SK-N-SH treated with all-trans-retinoic acid at 6 μM for 48 hours (cell line): ENCODE measurements around the gene DLG2.

Source experiments
- ARNTL ChIP-seq: fragments of 450-650 bp; formaldehyde crosslinking; IDR thresholded peaks from 2 replicates; pipeline ENCODE4 v1.5.0; 2020; ENCODE audit warnings: low read depth, mild to moderate bottlenecking, moderate library complexity, borderline replicate concordance
- CSDC2 ChIP-seq: fragments of 250-450 bp; sonication (Bioruptor Pico); IDR thresholded peaks from 2 replicates; pipeline ENCODE4 v1.5.0; 2020; ENCODE audit warnings: mild to moderate bottlenecking, moderate library complexity
- ESRRG ChIP-seq: fragments of 250-450 bp; sonication (Bioruptor Pico); IDR thresholded peaks from 2 replicates; pipeline ENCODE4 v1.6.1; 2021; ENCODE audit warnings: mild to moderate bottlenecking
- GLIS3 ChIP-seq: fragments of 250-450 bp; sonication (Bioruptor Pico); IDR thresholded peaks from 2 replicates; pipeline ENCODE4 v1.5.0; 2020; ENCODE audit warnings: mild to moderate bottlenecking, moderate library complexity
- ISL1 ChIP-seq: fragments of 250-450 bp; sonication (Bioruptor Pico); IDR thresholded peaks from 2 replicates; pipeline ENCODE4 v2.1.2; 2022; ENCODE audit warnings: mild to moderate bottlenecking, moderate library complexity
- RARB ChIP-seq: fragments of 250-450 bp; sonication (Bioruptor Pico); IDR thresholded peaks from 2 replicates; pipeline ENCODE4 v1.8.0; 2021; ENCODE audit warnings: mild to moderate bottlenecking, moderate library complexity
- SNAI2 ChIP-seq: fragments of 250-450 bp; sonication (Bioruptor Pico); IDR thresholded peaks from 2 replicates; pipeline ENCODE4 v1.5.0; 2020; ENCODE audit warnings: mild to moderate bottlenecking, moderate library complexity
- TCF4 ChIP-seq: fragments of 250-450 bp; sonication (Bioruptor Pico); IDR thresholded peaks from 2 replicates; pipeline ENCODE4 v1.8.0; 2021; ENCODE audit warnings: mild to moderate bottlenecking, moderate library complexity, borderline replicate concordance
- ZC3H10 ChIP-seq: fragments of 250-450 bp; sonication (Bioruptor Pico); IDR thresholded peaks from 2 replicates; pipeline ENCODE4 v1.5.1; 2021; ENCODE audit warnings: mild to moderate bottlenecking, moderate library complexity
- ZFP3 ChIP-seq: fragments of 250-450 bp; sonication (Bioruptor Pico); IDR thresholded peaks from 2 replicates; pipeline ENCODE4 v1.5.0; 2020; ENCODE audit warnings: mild to moderate bottlenecking, moderate library complexity
- ZNF565 ChIP-seq: fragments of 450-650 bp; formaldehyde crosslinking; conservative IDR thresholded peaks from 2 replicates; pipeline ENCODE4 v1.5.0; 2020; ENCODE audit warnings: low read depth, mild to moderate bottlenecking, moderate library complexity
- TF ChIP-seq, protein P1 (sequence below): fragments of 250-450 bp; sonication (Bioruptor Pico); IDR thresholded peaks from 2 replicates; pipeline ENCODE4 v1.5.1; 2020; ENCODE audit warnings: low read depth, mild to moderate bottlenecking, moderate library complexity

DNA sequence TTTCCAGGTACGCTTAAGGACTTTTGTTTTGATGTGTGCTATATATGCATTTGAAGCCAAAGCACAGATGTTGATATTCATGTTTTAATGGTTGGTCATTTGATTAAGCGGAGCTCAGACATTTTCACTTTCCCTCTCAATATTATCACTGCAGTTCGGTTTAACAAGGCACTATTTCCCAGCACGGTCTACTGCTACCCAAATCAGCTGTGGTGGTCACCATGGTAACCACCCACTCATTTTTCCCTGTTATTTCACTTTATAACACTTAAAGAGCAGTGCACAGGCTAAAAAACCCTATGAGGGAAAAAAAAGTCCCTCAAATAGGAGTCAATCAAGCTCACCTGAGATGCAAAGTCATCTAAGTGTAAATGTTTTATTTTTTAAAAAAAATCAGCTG is 1901.4 kb downstream of the DLG2 start:
- TF ChIP-seq ZFP3 (CRISPR knock-in tag), result no peak
- no peak for TF ChIP-seq RARB
- no peak for TF ChIP-seq ZNF565 (CRISPR knock-in tag)
- TF ChIP-seq SNAI2 (CRISPR knock-in tag), result no peak
- TF ChIP-seq TCF4 (CRISPR knock-in tag), result no peak
- TF ChIP-seq GLIS3 (CRISPR knock-in tag), result no peak
- TF ChIP-seq, protein P1, sequence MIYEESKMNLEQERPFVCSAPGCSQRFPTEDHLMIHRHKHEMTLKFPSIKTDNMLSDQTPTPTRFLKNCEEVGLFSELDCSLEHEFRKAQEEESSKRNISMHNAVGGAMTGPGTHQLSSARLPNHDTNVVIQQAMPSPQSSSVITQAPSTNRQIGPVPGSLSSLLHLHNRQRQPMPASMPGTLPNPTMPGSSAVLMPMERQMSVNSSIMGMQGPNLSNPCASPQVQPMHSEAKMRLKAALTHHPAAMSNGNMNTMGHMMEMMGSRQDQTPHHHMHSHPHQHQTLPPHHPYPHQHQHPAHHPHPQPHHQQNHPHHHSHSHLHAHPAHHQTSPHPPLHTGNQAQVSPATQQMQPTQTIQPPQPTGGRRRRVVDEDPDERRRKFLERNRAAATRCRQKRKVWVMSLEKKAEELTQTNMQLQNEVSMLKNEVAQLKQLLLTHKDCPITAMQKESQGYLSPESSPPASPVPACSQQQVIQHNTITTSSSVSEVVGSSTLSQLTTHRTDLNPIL, result no peak
- no peak for TF ChIP-seq ESRRG (CRISPR knock-in tag)
- TF ChIP-seq ZC3H10, result no peak
- TF ChIP-seq ISL1 (CRISPR knock-in tag), result no peak
- no peak for TF ChIP-seq ARNTL
- TF ChIP-seq CSDC2 (CRISPR knock-in tag), result no peak
